ENCODE data around the gene BBS5.
"Not testable (repeated sequence)": the region's sequence is repeated elsewhere in the genome, so short reads cannot be mapped to it uniquely, and the experiment has no call there.

BBS5 gene

GRCh38 chr2:169490834-169491233, 11.5 kb downstream of the BBS5 start:
- no peak for DNase-seq

DNA sequence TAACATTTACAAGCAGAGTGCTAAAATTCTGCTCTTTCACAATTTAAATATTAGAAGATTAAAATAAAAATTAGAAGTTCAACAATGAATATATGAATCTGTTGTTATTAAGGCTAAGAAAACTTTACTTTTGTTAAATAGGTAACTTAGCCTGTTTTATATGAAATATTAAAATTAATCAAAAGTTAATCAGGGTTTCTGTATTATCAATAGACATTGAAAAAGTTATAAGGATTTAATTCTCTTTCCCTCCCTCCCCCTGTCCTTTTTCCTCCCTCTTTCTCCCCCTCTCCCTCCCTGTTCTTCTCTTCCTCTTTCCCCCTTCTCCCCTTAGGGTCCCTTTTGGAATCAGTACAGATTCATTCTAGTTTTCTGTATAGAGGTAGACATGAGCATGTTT, 12.1 kb downstream of the BBS5 start:
- DNase-seq = no peak

- no peak for DNase-seq
These were observed 14.1 kb downstream of the BBS5 start for GRCh38 chr2:169493360-169493759.

DNA sequence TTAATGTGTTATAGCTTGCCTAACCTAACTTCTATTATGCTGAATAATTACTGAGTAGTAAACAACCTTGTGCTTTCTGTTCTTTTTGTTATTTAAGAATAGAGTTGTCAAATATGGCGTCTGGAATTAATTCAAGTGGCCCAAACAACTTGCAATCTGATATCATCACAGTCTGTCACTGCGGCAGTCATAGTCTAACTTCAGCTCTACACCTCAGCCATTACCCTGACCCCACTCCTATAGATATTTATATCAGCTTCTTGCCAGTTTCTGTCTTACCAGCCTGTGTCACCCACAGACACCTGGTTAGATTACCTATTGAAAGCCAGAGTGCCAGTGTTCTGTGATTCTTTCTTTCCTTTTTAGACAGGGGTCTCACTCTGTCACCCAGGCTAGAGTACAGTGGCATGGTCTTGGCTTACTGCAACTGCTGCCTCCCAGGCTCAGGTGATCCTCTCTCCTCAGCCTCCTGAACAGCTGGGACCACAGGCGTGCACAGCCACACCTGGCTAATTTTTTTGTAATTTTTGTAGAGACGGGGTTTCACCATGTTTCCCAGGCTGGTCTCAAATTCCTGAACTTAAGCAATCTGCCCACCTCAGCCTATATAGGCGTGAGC, 16.1 kb downstream of the BBS5 start:
- no peak for DNase-seq

DNA sequence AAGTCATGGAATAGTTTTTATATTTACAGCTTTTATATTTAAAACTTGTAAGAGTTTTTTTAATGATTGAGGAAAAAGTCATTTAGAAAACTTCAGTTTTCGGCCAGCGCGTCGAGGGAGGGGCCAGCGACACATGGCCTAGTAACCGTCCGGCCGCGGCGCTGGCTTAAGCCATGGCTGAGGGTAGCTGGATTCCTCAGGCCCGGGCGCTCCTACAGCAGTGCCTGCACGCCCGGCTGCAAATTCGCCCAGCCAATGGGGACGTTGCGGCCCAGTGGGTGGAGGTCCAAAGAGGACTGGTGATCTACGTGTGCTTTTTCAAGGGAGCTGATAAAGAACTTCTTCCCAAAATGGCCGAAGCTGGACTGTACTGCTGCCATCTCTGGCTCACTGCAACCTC, 25.4 kb downstream of the BBS5 start:
- DNase-seq = no peak

GRCh38 chr2:169507698-169508097, 28.4 kb downstream of the BBS5 start:
- no peak for DNase-seq

DNA sequence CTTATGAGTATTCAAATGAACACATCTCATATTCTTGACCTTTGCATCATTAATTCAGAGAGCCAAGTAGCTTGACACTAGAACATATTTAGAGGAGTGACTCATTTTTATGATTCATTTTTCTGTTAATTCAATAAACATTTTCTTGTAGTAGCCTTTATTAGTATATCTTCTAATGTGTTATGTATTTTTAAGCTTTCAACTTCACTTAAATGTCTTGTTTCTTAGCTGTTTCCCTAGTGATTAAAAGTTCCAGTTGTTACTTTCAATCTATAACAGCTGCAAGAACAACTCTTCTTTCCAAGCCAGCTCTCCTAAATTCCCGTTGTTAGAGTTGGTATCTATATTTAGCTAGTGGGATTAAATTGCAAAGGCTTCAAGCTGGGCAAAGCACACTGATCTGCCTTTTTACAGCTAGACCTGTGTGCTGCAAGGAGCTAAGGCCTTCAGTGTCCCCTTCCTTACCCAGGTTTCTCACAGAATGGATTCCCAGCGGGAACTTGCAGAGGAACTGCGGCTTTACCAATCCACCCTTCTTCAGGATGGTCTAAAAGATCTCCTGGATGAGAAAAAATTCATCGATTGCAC, 30.1 kb downstream of the BBS5 start, which contains the start of gene KLHL41:
Gene KLHL41 (plus strand): TSS at position 405 of the 588 bp plus-strand sequence. CDS start 77 bp downstream, at position 482.
- DNase-seq = no peak

GRCh38 chr2:169509955-169510354, 30.7 kb downstream of the BBS5 start:
- DNase-seq = no peak

DNA sequence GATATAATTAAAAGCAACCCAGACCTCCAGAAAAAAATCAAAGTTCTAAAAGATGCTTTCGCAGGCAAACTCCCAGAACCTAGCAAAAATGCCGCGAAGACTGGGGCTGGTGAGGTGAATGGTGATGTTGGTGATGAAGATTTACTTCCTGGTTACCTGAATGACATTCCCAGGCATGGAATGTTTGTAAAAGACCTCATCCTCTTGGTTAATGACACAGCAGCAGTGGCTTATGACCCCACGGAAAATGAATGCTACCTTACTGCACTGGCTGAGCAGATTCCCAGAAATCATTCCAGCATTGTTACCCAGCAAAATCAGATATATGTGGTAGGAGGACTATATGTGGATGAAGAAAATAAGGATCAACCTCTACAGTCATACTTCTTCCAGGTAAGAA, 31.2 kb downstream of the BBS5 start:
- DNase-seq = no peak

DNA sequence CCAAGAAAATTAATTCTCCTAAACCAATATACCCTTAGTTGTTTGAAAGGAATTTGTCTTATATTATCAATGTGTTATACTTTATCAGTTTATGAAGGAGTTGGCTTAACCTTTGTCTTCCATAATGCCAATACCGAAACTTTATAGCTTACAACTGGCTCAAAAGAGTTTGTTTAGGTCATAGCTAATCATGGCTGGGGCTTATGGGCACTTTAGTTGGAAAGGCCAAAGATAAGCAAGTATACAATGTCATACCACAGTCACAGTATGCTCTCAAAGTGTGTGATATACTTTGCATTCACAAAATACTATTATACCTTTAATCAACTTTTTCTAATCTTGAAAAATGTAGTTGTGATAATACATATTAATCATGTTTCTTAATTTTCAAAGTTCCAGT, 32.5 kb downstream of the BBS5 start:
- no peak for DNase-seq

- DNase-seq = no peak
These were observed 33.2 kb downstream of the BBS5 start for GRCh38 chr2:169512525-169512924.

DNA sequence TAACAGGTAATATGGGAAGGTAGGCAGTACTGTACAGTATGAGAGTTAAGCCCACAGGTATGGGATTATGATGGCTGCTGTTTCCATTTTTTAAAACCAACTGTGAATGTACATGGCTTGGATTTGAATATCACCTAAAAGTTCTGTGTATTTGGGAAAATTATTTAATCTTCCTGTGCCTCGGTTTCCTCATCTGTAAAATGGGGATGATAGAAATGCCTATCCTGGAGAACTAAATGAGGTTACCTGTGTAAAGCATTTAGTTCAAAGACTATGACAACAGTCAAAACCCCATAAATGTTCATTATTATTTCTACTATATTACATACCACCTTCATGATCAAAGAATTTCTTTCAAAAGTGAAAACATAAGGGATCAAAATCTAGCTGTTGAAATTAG, 33.8 kb downstream of the BBS5 start:
- DNase-seq = no peak

DNA sequence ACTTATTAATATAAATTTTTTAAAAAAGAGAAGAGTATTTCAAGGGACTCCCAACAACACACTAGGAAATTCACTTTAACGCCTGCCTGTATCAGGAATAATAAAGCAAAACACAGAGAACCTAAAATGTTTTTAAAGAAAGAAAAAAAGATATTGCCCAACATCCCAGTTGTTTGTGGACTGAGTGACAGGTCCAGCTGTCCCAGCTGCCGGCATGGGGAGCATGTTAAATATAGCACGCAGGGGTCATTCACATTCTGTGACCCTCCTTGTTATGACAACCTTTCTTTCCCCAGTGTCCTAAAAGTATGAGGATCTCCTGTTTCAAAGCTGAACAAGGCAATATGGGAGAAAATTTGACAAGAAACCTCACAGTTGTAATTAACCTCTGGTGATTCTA, 34.6 kb downstream of the BBS5 start:
- no peak for DNase-seq

- DNase-seq = not testable (repeated sequence)
These were observed 35.5 kb downstream of the BBS5 start for GRCh38 chr2:169514758-169515157.

DNA sequence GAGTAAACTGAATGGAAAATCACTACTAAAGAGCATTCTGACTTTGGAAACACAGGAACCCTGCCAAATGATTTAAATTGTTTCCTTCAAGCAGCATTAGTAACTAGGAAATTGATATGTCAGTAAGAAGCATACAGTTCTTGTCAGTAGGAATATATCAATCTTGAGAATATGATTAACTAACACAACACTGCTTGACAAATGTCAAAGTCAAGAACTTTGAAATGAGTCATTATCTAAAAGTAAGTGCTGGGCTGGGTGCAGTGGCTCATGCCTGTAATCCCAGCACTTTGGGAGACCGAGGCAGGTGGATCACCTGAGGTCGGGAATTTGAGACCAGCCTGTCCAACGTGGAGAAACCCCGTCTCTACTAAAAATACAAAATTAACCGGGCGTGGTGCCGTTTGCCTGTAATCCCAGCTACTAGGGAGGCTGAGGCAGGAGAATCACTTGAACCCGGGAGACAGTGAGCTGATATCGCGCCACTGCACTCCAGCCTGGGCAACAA, 37.2 kb downstream of the BBS5 start:
- DNase-seq = not testable (repeated sequence)

- no peak for DNase-seq
These were observed 41.6 kb downstream of the BBS5 start for GRCh38 chr2:169520896-169521295.

DNA sequence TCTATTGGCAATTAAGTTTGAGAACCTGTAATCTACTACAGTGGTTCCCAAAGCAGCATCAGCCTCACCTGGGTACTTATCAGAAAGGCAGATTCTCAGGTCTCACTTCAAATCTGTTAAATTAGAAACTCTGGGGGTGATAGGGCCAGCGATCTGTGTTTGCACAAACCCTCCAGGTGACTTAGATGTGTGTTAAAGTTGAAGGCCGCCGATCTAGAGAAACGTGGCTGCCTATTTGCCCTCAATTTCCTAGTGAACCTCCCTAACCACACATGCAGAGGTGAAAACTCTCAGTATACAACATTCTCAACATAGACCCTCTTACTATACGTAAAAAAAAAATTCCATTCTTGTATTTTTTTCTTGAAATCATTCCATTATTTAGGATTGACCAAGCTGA, 44.4 kb downstream of the BBS5 start:
- DNase-seq = no peak

DNA sequence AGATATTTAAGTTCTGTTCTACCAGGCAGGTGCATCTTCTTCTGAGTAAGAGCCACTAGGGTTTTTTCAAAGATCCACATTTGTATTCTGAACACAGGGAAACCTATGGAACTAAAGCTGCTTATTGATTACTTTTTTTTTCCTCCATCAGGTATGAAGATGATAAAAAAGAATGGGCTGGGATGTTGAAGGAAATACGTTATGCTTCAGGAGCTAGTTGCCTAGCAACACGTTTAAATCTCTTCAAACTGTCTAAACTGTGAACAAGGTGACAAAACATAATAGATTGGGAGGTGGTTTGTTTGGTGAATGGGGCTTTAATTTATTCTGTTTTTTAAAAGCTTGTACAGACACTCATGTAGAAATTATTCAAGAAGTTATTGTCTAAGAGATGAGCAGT, 46.1 kb downstream of the BBS5 start:
- no peak for DNase-seq

GRCh38 chr2:169526451-169526850, 47.2 kb downstream of the BBS5 start:
- DNase-seq = no peak

DNA sequence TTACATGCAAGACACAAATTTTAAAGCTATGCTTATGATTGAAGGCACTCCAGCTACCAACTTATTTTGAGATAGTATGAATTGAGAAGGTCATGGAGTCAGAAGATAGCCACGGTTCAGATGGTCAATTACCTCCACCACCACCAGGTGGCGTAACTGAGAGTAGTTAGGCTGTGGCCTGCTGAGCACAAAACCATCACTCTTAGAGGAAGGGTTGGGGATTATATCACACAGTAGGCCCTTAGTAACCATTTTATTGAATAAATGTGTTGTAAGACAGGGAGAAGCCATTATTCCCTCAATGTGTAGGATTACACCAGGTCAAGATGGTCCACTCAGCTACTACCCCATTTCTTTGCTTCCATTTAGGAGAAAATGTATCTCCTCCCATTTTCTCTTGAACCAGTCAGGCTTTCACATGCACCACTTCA, 49.0 kb downstream of the BBS5 start:
- peak; percentile 89 for DNase-seq

GRCh38 chr2:169539460-169539859, 60.2 kb downstream of the BBS5 start:
- not testable (repeated sequence) for DNase-seq

- DNase-seq = no peak
These were observed 60.9 kb downstream of the BBS5 start for GRCh38 chr2:169540146-169540545.

- DNase-seq = no peak
These were observed 63.1 kb downstream of the BBS5 start for GRCh38 chr2:169542433-169542832.

DNA sequence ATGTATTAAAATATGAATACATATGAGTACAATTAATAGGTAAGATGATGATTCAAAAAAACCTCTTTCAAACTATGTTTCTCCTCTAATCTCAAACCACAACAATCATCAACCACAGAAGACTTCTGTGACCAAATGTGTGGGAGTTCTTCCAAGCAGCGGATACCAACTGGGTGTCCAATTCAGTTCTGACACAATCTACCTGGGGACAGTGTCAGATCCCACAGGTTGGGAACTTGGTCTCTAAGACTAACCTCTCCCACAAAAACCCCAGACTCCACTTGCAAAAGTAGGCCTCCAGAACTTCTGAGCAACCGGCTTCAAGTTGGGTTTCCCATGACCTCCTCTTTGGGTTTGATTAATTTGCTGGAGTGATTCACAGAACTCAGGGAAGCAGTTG, 67.5 kb downstream of the BBS5 start:
- no peak for DNase-seq
